Fibroblast of peridontal ligament (primary cell): Measurements from ENCODE around the gene KCNMA1.

Source experiments
- DNase-seq: peaks from one replicate; pipeline ENCODE4 v3.0.0-alpha.2; 2010; ENCODE audit errors: extremely low read depth

Gene KCNMA1

GRCh38 chr10:77214799-77215198 is 422.8 kb downstream of the KCNMA1 start:
- DNase-seq, result no peak

- no peak for DNase-seq
These were observed 425.0 kb downstream of the KCNMA1 start for GRCh38 chr10:77212632-77213031.

GRCh38 chr10:77210645-77211044 is 427.0 kb downstream of the KCNMA1 start:
- no peak for DNase-seq

- no peak for DNase-seq
These were observed 428.8 kb downstream of the KCNMA1 start for GRCh38 chr10:77208684-77209256.

- no peak for DNase-seq
These were observed 429.8 kb downstream of the KCNMA1 start for GRCh38 chr10:77207828-77208185.

- DNase-seq, result no peak
These were observed 430.3 kb downstream of the KCNMA1 start for GRCh38 chr10:77207182-77207827.

- DNase-seq, result no peak
These were observed 432.5 kb downstream of the KCNMA1 start for GRCh38 chr10:77205135-77205534.

GRCh38 chr10:77204171-77204570 is 433.4 kb downstream of the KCNMA1 start:
- no peak for DNase-seq

- DNase-seq, result no peak
These were observed 434.8 kb downstream of the KCNMA1 start for GRCh38 chr10:77202857-77203256.

- DNase-seq, result peak; percentile 45
These were observed 436.2 kb downstream of the KCNMA1 start for GRCh38 chr10:77201135-77202106.

- DNase-seq, result no peak
These were observed 440.1 kb downstream of the KCNMA1 start for GRCh38 chr10:77197544-77197943.

- DNase-seq, result no peak
These were observed 441.0 kb downstream of the KCNMA1 start for GRCh38 chr10:77196614-77197013.

GRCh38 chr10:77195101-77195500 is 442.5 kb downstream of the KCNMA1 start:
- DNase-seq, result peak; percentile 68

- DNase-seq, result no peak
These were observed 444.6 kb downstream of the KCNMA1 start for GRCh38 chr10:77193001-77193400.

GRCh38 chr10:77192402-77192801 is 445.2 kb downstream of the KCNMA1 start:
- DNase-seq, result peak; percentile 34

GRCh38 chr10:77191324-77192049 is 446.1 kb downstream of the KCNMA1 start:
- DNase-seq, result no peak

GRCh38 chr10:77190291-77190690 is 447.3 kb downstream of the KCNMA1 start:
- no peak for DNase-seq

- DNase-seq, result no peak
These were observed 448.1 kb downstream of the KCNMA1 start for GRCh38 chr10:77189520-77189919.

GRCh38 chr10:77189075-77189474 is 448.5 kb downstream of the KCNMA1 start:
- no peak for DNase-seq

- peak; percentile 60 for DNase-seq
These were observed 449.1 kb downstream of the KCNMA1 start for GRCh38 chr10:77188521-77188920.

- DNase-seq, result no peak
These were observed 449.6 kb downstream of the KCNMA1 start for GRCh38 chr10:77188000-77188395.

- no peak for DNase-seq
These were observed 450.1 kb downstream of the KCNMA1 start for GRCh38 chr10:77187376-77187999.
